Keratinocyte (primary cell): ENCODE data around the gene EBF3.

Experiments used
- CTCF ChIP-seq, 3 experiments: IDR thresholded peaks in 1 of 3; conservative IDR thresholded peaks in 1 of 3; optimal IDR thresholded peaks in 1 of 3; 2 replicates in 2 of 3; 3 replicates in 1 of 3; pipeline versions ENCODE3 to v1.5.1; 2011; ENCODE audit warnings: low read length in 3 of 3, mild to moderate bottlenecking in 3 of 3, moderate library complexity in 2 of 3, control low read depth in 1 of 3, inconsistent platforms in 1 of 3; ENCODE audit not compliant: insufficient read depth in 2 of 3; ENCODE audit errors: extremely low read depth in 1 of 3
- EZH2 ChIP-seq: IDR thresholded peaks from one replicate; pipeline ENCODE4 v1.6.1; 2012; ENCODE audit warnings: inconsistent platforms, mild to moderate bottlenecking, low read length, moderate library complexity

GRCh38 chr10:129978980-129979379 is 14.9 kb upstream of the EBF3 start:
- TF ChIP-seq CTCF (optimal IDR thresholded peaks at IDR 0.05 in 1 of 3, IDR thresholded peaks at IDR 0.05 in 1 of 3, conservative IDR thresholded peaks at IDR 0.05 in 1 of 3; ENCODE audit: extremely low read depth in 1 of 3, insufficient read depth in 2 of 3, low read length in 3 of 3) (no peak), EZH2 (no peak)
